ENCODE measurements around the gene UBE4B. TPM values are rescaled to one million over a fixed set of nuclear protein-coding genes. Genes with fewer than 3 reads are reported as not detected.

Gene UBE4B
- total and polyA plus RNA-seq, 2 of the 13 experiments (the other 11 are each of a cell fraction or from before 2014, with no cell fraction given): 15.2 to 24.8 TPM

GRCh38 chr1:10146391-10146790, 113.6 kb downstream of the UBE4B start:
- FAIRE-seq: no peak
- Histone ChIP-seq H3K9ac (ENCODE audit: insufficient read depth, low read depth, low read length) (no peak overlapping the region), H3K4me2 (ENCODE audit: low read depth, low read length) (no peak overlapping the region), H3K27me3 (ENCODE audit: control insufficient read depth in 1 of 2, insufficient read depth in 2 of 2, low read length in 2 of 2) (no peaks in the 10 kb centered on the region), H3K27ac (ENCODE audit: extremely low read length, insufficient read depth, low read length) (no peak overlapping the region), H3K36me3 (replicated peaks in 1 of 2; ENCODE audit: control insufficient read depth in 1 of 2, insufficient read depth in 2 of 2, low read length in 2 of 2) (peaks cover 0 to 19% of the 10 kb centered on the region in 2 experiments; a peak in 4 of 5 replicates), H3K4me1 (ENCODE audit: insufficient read depth, low read length) (no peaks in the 10 kb centered on the region), H4K20me1 (ENCODE audit: insufficient read depth, low read length) (no peaks in the 10 kb centered on the region), H2AFZ (ENCODE audit: low read length) (no peak overlapping the region), H3K4me3 (replicated peaks in 1 of 3; ENCODE audit: insufficient read depth in 1 of 3, low read depth in 2 of 3, low read length in 3 of 3) (no peak overlapping the region), H3K9me3 (ENCODE audit: low read length) (no peaks in the 10 kb centered on the region), H3K79me2 (ENCODE audit: insufficient read depth, low read length) (no peaks in the 10 kb centered on the region)
- ChIA-PET CTCF (ENCODE audit: low intra/inter-chr PET ratio, low total read pairs) (no interaction called here), POLR2A (no interaction called here)
- in situ Hi-C loops (cut with HindIII; ENCODE audit: extremely low pct_ligation_motif_present, low pct_unique_long_range_greater_than_20kb) (no loop called here), intact Hi-C loops (cut with micrococcal nuclease; ENCODE audit: unreplicated experiment) (no loop called here)
- TF ChIP-seq ZNF879 (CRISPR knock-in tag; IDR thresholded peaks at IDR 0.05) (no peak), TBX3 (IDR thresholded peaks at IDR 0.05; ENCODE audit: borderline replicate concordance) (no peak), ZMYM4 (CRISPR knock-in tag; IDR thresholded peaks at IDR 0.05) (no peak), ARID3A (IDR thresholded peaks at IDR 0.05; ENCODE audit: low read depth, low read length) (no peak), ZNF224 (CRISPR knock-in tag; IDR thresholded peaks at IDR 0.05) (no peak), NR2F6 (IDR thresholded peaks at IDR 0.05) (no peak), NR2F6 (CRISPR knock-in tag; IDR thresholded peaks at IDR 0.05) (no peak), SNAPC5 (CRISPR knock-in tag; IDR thresholded peaks at IDR 0.05; ENCODE audit: borderline replicate concordance) (no peak), ZNF720 (CRISPR knock-in tag; IDR thresholded peaks at IDR 0.05) (no peak), SRY (CRISPR knock-in tag; IDR thresholded peaks at IDR 0.05) (no peak), ZNF772 (CRISPR knock-in tag; IDR thresholded peaks at IDR 0.05) (no peak), RBFOX2 (IDR thresholded peaks at IDR 0.05; ENCODE audit: low read depth, low read length) (no peak), ZNF234 (CRISPR knock-in tag; conservative IDR thresholded peaks at IDR 0.05) (no peak)
- whole genome bisulfite sequencing (ENCODE audit: low lambda C conversion rate): 98% methylated on average over 8 of the region's 8 CpGs
- BruUV-seq (replicated peaks): no TSS peak
- no peak for DNase-seq (ENCODE audit: low spot score)
- ATAC-seq: no peak

All from HepG2 (cell line).